Measurements from ENCODE around the gene LMTK2.

LMTK2 gene

GRCh38 chr7:98075801-98076200 lies 30.9 kb upstream of the LMTK2 start:
- DNase-seq (ENCODE audit: low read depth): no peak
- H3K4me3 ChIP-seq (ENCODE audit: low read length): no peak overlapping the region
- TF ChIP-seq CTCF (conservative IDR thresholded peaks at IDR 0.05; ENCODE audit: low read length): no peak

- no peak for TF ChIP-seq CTCF (conservative IDR thresholded peaks at IDR 0.05; ENCODE audit: low read length)
- no peak for DNase-seq (ENCODE audit: low read depth)
- no peak overlapping the region for H3K4me3 ChIP-seq (ENCODE audit: low read length)
These were observed 28.9 kb upstream of the LMTK2 start for GRCh38 chr7:98077762-98078161.

GRCh38 chr7:98078197-98078870 lies 28.3 kb upstream of the LMTK2 start:
- TF ChIP-seq CTCF (conservative IDR thresholded peaks at IDR 0.05; ENCODE audit: low read length): no peak
- H3K4me3 ChIP-seq (ENCODE audit: low read length): no peak overlapping the region
- no peak for DNase-seq (ENCODE audit: low read depth)

- DNase-seq (ENCODE audit: low read depth): no peak
- H3K4me3 ChIP-seq (ENCODE audit: low read length): no peak overlapping the region
- TF ChIP-seq CTCF (conservative IDR thresholded peaks at IDR 0.05; ENCODE audit: low read length): no peak
These were observed 26.6 kb upstream of the LMTK2 start for GRCh38 chr7:98079891-98080648.

GRCh38 chr7:98081319-98081718 lies 25.3 kb upstream of the LMTK2 start:
- no peak for TF ChIP-seq CTCF (conservative IDR thresholded peaks at IDR 0.05; ENCODE audit: low read length)
- H3K4me3 ChIP-seq (ENCODE audit: low read length): no peak overlapping the region
- no peak for DNase-seq (ENCODE audit: low read depth)

- no peak overlapping the region for H3K4me3 ChIP-seq (ENCODE audit: low read length)
- no peak for DNase-seq (ENCODE audit: low read depth)
- no peak for TF ChIP-seq CTCF (conservative IDR thresholded peaks at IDR 0.05; ENCODE audit: low read length)
These were observed 22.0 kb upstream of the LMTK2 start for GRCh38 chr7:98084631-98085030.

GRCh38 chr7:98085674-98086073 lies 21.0 kb upstream of the LMTK2 start:
- no peak for TF ChIP-seq CTCF (conservative IDR thresholded peaks at IDR 0.05; ENCODE audit: low read length)
- no peak for DNase-seq (ENCODE audit: low read depth)
- no peak overlapping the region for H3K4me3 ChIP-seq (ENCODE audit: low read length)
